Astrocyte (in vitro differentiated cells and primary cell): ENCODE data around the gene IGHMBP2. TPM values are rescaled to one million over a fixed set of nuclear protein-coding genes. Genes with fewer than 3 reads are reported as not detected.

Source experiments
- DNase-seq: peaks from one replicate; pipeline ENCODE4 v3.0.0-alpha.2; 2010; ENCODE audit warnings: low read depth
- FAIRE-seq: peaks from 2 replicates; lab custom pipeline; 2011; peaks lifted over from hg19 to GRCh38; lab: Jason Lieb, UNC
- H2AFZ ChIP-seq: 2 replicates; pipeline ENCODE4 v1.6.0; 2012; ENCODE audit warnings: low read depth, low read length, inconsistent platforms
- H3K27ac ChIP-seq: 2 replicates; pipeline ENCODE4 v1.5.1; 2011; ENCODE audit warnings: low read depth, low read length, inconsistent platforms
- H3K27me3 ChIP-seq: 2 replicates; pipeline ENCODE4 v1.6.0; 2011; ENCODE audit warnings: low read length, inconsistent platforms; ENCODE audit not compliant: insufficient read depth
- H3K36me3 ChIP-seq: 2 replicates; pipeline ENCODE4 v1.5.1; 2011; ENCODE audit warnings: low read length, inconsistent platforms; ENCODE audit not compliant: insufficient read depth
- H3K4me1 ChIP-seq: 2 replicates; pipeline ENCODE4 v1.5.1; 2011; ENCODE audit warnings: low read length, inconsistent platforms; ENCODE audit not compliant: insufficient read depth
- H3K4me2 ChIP-seq: 2 replicates; pipeline ENCODE4 v1.6.0; 2012; ENCODE audit warnings: low read length, inconsistent platforms
- H3K4me3 ChIP-seq: 2 replicates; pipeline ENCODE4 v1.5.1; 2011; ENCODE audit warnings: low read depth, mild to moderate bottlenecking, low read length, inconsistent platforms; ENCODE audit not compliant: insufficient read depth
- H3K79me2 ChIP-seq: 2 replicates; pipeline ENCODE4 v1.6.0; 2012; ENCODE audit warnings: mild to moderate bottlenecking, low read length, inconsistent platforms; ENCODE audit not compliant: insufficient read depth
- H3K9ac ChIP-seq: 2 replicates; pipeline ENCODE4 v1.6.0; 2012; ENCODE audit warnings: mild to moderate bottlenecking, low read length, inconsistent platforms
- H3K9me3 ChIP-seq: 2 replicates; pipeline ENCODE4 v1.5.1; 2012; ENCODE audit warnings: low read depth, mild to moderate bottlenecking, low read length, inconsistent platforms; ENCODE audit not compliant: insufficient read depth
- H4K20me1 ChIP-seq: 2 replicates; pipeline ENCODE4 v1.6.0; 2012; ENCODE audit warnings: low read length, inconsistent platforms; ENCODE audit not compliant: insufficient read depth
- H3K27ac Mint-ChIP-seq: one replicate; pipeline ENCODE4 v1.8.0; 2021; ENCODE audit warnings: mild to moderate bottlenecking, mixed read lengths; ENCODE audit not compliant: unreplicated experiment
- H3K27me3 Mint-ChIP-seq: one replicate; pipeline ENCODE4 v1.8.0; 2021; ENCODE audit warnings: low read depth, mixed read lengths; ENCODE audit not compliant: unreplicated experiment
- H3K36me3 Mint-ChIP-seq: one replicate; pipeline ENCODE4 v1.8.0; 2021; ENCODE audit warnings: low read depth, mixed read lengths; ENCODE audit not compliant: unreplicated experiment
- H3K4me1 Mint-ChIP-seq: one replicate; pipeline ENCODE4 v1.8.0; 2021; ENCODE audit warnings: low read depth, mixed read lengths; ENCODE audit not compliant: unreplicated experiment
- H3K4me3 Mint-ChIP-seq: one replicate; pipeline ENCODE4 v1.8.0; 2021; ENCODE audit warnings: mild to moderate bottlenecking, moderate library complexity, mixed read lengths; ENCODE audit not compliant: unreplicated experiment
- H3K9me3 Mint-ChIP-seq: one replicate; pipeline ENCODE4 v1.8.0; 2021; ENCODE audit warnings: mild to moderate bottlenecking, mixed read lengths; ENCODE audit not compliant: unreplicated experiment
- EZH2 ChIP-seq: IDR thresholded peaks from 2 replicates; pipeline ENCODE4 v1.6.1; 2012; ENCODE audit warnings: mild to moderate bottlenecking, low read length, inconsistent platforms; ENCODE audit not compliant: insufficient read depth
- total RNA-seq: library from RNA; stranded (reverse); gene quantifications from 2 replicates; pipeline ENCODE4 v1.2.1, GENCODE V29; 2021
- TF ChIP-seq, protein P1 (sequence below): IDR thresholded peaks from 2 replicates; pipeline ENCODE4 v1.5.1; 2011; ENCODE audit warnings: low read depth, mild to moderate bottlenecking, inconsistent platforms, low read length, moderate library complexity; ENCODE audit not compliant: insufficient read depth

The IGHMBP2 gene
- total RNA-seq, 1 donor from 2014 or later = 14.0 TPM

DNA sequence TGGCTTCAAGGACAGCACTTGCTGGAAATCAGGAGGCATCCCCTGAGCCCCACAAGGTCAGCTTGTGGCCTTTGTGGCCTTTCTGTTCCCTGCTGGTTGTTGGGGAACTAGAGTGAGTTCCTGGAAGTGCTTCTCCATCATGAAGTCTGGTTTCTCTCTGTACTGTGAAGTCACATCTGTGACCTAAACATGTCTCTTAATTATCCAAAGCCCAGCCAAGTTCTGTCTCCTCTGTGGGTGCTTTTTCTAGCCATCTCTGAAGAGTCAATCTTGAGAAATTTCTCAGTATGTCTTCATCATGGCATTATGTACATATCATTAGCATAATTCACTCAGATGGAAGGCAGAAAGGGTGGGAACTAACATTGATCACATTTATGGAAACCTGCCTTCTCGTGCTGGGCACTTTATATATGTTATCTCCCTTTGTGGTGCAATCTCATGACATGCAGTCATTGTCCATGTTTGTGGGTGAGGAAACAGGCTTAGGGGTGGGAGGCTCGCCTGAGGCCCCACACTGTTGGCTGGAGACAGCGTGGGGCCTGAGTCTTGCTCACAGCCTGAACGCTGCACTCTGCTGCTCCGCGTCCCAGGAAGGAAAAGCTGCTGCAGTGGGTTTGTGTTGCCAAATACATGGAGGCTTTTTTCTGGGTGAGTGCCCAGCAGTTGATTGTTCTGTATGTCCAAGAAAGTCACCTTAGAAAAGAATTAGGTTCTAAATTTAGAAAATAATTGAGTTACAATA, 24.6 kb downstream of the IGHMBP2 start:
- H3K9me3 Mint-ChIP-seq = peaks cover 18% of the 10 kb centered on the region
- H3K4me1 Mint-ChIP-seq = peaks cover 13% of the 10 kb centered on the region
- H2AFZ ChIP-seq = no peak overlapping the region
- H3K36me3 ChIP-seq = peaks cover 18% of the 10 kb centered on the region
- no peak overlapping the region for H3K9ac ChIP-seq
- no peaks in the 10 kb centered on the region for H3K27me3 ChIP-seq
- H4K20me1 ChIP-seq = peaks cover 10% of the 10 kb centered on the region
- no peaks in the 10 kb centered on the region for H3K27me3 Mint-ChIP-seq
- no peak overlapping the region for H3K4me3 ChIP-seq
- no peak overlapping the region for H3K4me3 Mint-ChIP-seq
- H3K4me2 ChIP-seq = no peak overlapping the region
- peaks cover 7% of the 10 kb centered on the region for H3K9me3 ChIP-seq
- DNase-seq (no peak), FAIRE-seq (no peak)
- peaks cover 3% of the 10 kb centered on the region for H3K79me2 ChIP-seq
- H3K4me1 ChIP-seq = no peaks in the 10 kb centered on the region
- H3K36me3 Mint-ChIP-seq = peaks cover 62% of the 10 kb centered on the region
- H3K27ac Mint-ChIP-seq = peak overlapping the region; percentile 67
- no peak overlapping the region for H3K27ac ChIP-seq
- no peak for TF ChIP-seq EZH2

GRCh38 chr11:68929135-68929534, 25.4 kb downstream of the IGHMBP2 start:
- H3K36me3 Mint-ChIP-seq = peaks cover 54% of the 10 kb centered on the region

DNA sequence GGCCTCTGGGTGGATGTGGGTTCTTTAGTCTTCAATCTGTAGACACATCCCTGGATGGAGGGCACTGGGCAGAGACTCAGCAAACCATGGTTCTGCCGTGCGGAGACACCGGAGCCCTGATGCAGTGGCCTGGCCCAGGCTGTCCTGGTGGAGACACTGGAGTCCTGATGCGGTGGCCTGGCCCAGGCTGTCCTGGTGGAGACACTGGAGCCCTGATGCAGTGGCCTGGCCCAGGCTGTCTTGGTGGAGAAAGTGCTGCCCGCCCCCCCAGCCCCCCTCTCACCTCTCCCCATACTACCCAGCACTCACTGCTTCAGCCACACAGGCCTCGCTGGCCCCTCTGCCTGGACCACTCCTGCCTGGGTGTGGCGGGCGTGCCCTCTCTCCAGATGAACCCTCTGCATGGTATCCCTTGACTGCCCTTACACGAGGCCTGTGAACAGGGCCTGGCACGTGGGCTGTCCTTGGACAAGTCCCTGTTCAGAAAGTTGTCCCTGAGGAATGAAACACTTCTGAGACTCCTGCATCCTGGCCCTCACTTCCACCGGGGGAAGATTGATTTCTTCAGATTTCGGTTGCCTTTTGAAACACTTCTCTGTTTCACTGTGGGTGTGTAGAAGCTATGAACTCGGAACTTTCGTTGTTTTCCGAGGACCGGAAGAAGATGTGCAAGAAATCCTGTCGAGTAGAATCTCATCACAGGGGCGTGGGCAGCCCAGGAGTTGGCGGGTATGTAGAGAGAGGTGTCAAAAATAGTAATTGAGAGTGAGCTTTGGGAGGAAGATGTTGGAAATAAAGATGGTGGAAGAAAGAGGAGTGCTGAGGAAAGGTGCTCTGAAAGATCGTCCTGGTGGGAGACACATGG, 26.2 kb downstream of the IGHMBP2 start:
- H3K27ac Mint-ChIP-seq = no peak overlapping the region
- FAIRE-seq (no peak), DNase-seq (no peak)
- H3K4me1 Mint-ChIP-seq = peaks cover 13% of the 10 kb centered on the region
- H3K4me3 Mint-ChIP-seq = no peak overlapping the region
- peaks cover 16% of the 10 kb centered on the region for H3K9me3 Mint-ChIP-seq
- Histone ChIP-seq H2AFZ (no peak overlapping the region), H3K27ac (no peak overlapping the region), H3K4me3 (no peak overlapping the region), H3K4me1 (no peaks in the 10 kb centered on the region), H3K4me2 (no peak overlapping the region), H3K9ac (no peak overlapping the region), H3K9me3 (peaks cover 7% of the 10 kb centered on the region), H3K36me3 (peaks cover 15% of the 10 kb centered on the region), H3K79me2 (no peaks in the 10 kb centered on the region), H4K20me1 (peaks cover 10% of the 10 kb centered on the region), H3K27me3 (no peaks in the 10 kb centered on the region)
- peaks cover 46% of the 10 kb centered on the region for H3K36me3 Mint-ChIP-seq
- TF ChIP-seq EZH2 = no peak
- TF ChIP-seq, protein P1, sequence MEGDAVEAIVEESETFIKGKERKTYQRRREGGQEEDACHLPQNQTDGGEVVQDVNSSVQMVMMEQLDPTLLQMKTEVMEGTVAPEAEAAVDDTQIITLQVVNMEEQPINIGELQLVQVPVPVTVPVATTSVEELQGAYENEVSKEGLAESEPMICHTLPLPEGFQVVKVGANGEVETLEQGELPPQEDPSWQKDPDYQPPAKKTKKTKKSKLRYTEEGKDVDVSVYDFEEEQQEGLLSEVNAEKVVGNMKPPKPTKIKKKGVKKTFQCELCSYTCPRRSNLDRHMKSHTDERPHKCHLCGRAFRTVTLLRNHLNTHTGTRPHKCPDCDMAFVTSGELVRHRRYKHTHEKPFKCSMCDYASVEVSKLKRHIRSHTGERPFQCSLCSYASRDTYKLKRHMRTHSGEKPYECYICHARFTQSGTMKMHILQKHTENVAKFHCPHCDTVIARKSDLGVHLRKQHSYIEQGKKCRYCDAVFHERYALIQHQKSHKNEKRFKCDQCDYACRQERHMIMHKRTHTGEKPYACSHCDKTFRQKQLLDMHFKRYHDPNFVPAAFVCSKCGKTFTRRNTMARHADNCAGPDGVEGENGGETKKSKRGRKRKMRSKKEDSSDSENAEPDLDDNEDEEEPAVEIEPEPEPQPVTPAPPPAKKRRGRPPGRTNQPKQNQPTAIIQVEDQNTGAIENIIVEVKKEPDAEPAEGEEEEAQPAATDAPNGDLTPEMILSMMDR = no peak
- no peaks in the 10 kb centered on the region for H3K27me3 Mint-ChIP-seq

More at GRCh38 chr11:68929135-68929534, 25.4 kb downstream of the IGHMBP2 start:
- Histone ChIP-seq H3K79me2 (peaks cover 3% of the 10 kb centered on the region), H3K4me2 (no peak overlapping the region), H3K4me1 (no peaks in the 10 kb centered on the region), H3K27me3 (no peaks in the 10 kb centered on the region), H3K9ac (no peak overlapping the region), H3K27ac (no peak overlapping the region), H3K4me3 (no peak overlapping the region), H3K9me3 (peaks cover 7% of the 10 kb centered on the region), H3K36me3 (peaks cover 18% of the 10 kb centered on the region), H2AFZ (no peak overlapping the region), H4K20me1 (peaks cover 10% of the 10 kb centered on the region)
- H3K4me1 Mint-ChIP-seq = peaks cover 13% of the 10 kb centered on the region
- H3K9me3 Mint-ChIP-seq = peaks cover 18% of the 10 kb centered on the region
- no peak for DNase-seq
- H3K27me3 Mint-ChIP-seq = no peaks in the 10 kb centered on the region
- FAIRE-seq = no peak
- TF ChIP-seq, protein P1 = no peak
- TF ChIP-seq EZH2 = no peak
- no peak overlapping the region for H3K4me3 Mint-ChIP-seq
- no peak overlapping the region for H3K27ac Mint-ChIP-seq
